GM21576 (cell line): Measurements from ENCODE around the gene SYNDIG1.

Source experiments
- ATAC-seq: cut with Tn5 transposase; IDR thresholded peaks from one replicate; pipeline ENCODE4 v1.9.1; 2021; ENCODE audit warnings: mild to moderate bottlenecking, moderate library complexity; ENCODE audit not compliant: unreplicated experiment

The SYNDIG1 gene

DNA sequence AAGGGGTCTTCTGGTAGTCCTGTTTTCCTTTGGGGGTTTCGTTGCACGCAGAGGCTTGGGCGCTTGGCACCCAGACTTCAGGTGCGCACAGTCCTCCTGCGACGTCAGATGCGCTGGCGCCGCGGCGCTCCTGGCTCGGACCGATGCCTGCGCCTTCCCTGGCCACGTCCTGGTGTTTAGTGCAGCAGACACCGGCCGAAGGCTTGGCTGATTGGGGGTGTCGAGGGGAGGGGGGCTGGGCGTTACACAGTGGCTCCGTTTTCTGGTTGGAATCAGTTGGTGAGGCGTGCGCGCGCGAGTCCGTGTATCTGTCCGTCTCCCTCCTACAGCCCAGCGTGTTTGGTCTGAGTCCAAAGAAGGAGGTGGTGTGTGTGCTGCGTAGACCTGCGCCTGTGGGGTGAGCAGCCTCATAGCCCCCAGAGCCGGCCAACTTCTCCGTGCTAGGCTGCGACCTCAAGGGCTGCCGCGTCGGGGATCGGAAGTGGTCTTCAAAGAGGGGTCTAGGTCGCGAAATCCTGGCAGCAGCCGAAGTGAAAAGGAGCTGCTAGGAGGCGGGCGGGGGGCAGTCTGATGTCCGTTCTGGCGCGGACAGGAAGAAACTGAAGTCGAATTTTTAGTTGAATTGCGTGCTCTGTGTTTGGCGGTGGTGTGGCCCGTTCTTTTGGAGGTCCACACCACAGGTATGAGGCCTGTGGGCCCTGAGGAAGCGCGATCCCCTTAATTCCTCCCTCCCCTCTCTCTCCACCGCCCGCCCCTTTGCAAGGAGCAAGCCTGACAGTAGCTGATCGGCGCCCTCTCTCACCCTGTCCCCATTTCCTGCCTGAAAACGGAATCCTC is 1.5 kb downstream of the SYNDIG1 start:
- ATAC-seq = no peak

DNA sequence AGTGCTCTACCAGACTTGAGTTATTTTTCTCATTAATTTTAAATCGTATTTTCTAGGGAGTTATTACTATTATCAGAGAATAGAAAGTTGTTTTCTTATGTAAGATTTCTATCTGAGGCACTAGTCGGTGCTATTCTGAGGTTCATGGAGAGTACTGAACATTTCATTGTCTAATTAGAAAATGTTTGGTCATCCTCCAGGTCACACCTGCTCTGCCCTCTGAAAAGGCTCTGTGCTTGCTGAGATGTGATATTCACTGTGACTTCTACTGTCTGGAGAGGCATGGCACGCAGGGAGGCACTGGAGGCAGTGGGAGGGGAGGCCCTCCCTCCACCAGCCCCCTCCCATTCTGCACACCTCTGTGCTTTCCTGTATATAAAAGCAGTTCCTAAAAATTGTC is 3.0 kb downstream of the SYNDIG1 start:
- ATAC-seq = no peak

DNA sequence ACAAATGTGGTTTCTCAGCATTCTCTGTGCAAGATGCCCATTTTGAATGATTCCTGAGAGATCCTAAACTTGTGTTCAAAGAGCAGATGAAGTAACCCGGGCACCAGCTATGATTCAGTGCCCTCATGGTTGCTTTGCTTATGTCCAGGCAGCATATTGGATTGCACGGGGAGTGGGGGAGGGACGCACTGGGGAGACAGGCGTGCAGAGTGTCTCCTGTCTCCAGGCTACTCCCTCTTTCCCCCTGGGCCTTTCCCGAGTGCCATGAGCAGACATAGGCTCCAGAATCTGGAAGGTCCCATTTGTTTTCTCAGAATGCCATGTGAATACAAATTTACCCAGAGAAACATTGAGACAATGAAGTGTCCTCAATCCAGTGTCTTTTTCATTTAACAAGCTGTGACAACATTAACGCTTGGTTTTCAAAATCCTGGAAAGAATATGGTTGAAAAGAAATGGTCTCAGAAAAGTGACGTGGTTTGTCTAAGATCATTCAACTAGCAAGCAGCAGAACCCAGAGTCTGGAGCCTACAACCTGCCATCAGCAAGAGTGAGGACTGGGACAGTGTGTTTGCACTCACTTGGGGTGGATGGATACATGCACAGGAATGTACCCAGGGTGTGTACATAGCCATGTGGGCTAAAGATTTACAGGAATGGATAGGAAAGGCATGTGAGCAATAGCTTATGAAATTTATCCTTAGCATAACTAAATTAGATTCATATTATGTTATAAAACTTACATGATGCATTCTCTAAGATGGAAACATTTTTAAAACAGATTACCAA is 4.2 kb downstream of the SYNDIG1 start:
- ATAC-seq = no peak

DNA sequence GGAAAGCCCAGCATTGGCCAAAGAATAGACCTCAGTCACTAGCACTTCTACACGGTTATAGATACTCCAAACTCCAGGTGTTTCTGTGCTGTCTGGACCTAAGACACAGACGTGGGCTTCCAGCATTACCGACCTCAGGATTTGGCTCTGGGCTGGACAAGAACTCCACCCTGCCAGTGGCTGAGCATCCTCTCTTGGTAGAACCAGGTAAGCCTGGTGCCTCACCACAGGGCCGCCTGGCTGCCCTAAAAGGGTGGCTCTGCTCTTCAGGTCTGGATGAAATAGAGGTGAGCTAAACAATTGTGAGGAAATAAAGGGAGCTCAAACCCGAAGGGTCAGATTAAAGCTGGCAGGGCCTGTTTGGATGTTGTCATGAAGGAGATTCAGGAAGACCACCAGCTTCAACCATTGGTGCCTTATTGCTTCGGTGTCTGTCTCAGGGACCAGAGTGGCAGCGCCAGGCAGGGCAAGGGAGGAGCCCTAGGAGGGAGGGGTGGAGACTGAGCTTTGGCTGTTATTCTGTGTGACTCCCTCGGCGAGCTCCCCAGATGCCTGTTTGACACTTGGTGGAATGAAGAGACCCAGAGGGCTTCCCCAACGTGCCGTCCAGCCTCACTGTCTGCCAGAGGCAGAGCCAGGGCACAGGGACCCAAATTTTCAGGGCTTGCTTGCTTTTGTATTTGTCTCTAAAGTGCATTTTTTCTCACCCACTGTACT is 8.6 kb downstream of the SYNDIG1 start:
- no peak for ATAC-seq

DNA sequence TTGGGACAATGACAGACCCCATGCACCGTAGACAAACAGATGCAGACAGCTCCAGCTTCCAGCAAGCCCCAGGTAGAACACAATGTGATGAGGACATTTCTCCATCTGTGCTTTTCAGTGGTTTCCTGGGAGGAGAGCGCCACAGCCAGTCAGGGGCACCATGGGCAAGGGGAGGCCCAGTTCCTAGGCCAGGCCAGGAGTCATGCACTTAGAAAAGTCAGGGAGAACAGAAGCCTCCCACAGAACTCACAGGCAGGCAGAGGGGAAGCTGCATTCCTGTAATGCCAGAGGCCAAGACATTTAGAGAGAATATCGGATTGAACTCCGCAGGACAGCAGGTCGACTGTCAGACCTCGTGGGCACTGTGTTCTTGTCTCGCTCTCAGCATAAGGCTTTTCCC is 9.2 kb downstream of the SYNDIG1 start:
- ATAC-seq = no peak

DNA sequence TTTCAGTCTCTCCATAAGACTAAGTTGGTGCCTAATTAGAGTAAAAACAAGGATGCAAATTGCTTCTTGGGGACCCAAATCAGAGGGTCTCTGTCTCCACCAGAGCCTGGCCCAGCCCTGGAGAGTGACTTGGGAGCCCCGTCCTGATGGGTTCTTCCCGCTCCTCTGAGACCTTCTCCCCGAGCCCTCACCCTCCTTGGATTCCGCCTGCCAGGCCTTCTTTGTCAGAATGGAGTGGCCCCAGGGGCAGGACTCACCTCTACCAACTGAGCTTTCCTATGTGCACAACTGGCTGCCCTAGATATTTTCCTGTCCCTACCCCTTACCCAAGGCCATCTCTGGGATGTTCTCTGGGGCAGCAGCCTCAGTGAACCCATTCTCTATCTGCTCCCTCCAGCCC is 9.7 kb downstream of the SYNDIG1 start:
- ATAC-seq = no peak

DNA sequence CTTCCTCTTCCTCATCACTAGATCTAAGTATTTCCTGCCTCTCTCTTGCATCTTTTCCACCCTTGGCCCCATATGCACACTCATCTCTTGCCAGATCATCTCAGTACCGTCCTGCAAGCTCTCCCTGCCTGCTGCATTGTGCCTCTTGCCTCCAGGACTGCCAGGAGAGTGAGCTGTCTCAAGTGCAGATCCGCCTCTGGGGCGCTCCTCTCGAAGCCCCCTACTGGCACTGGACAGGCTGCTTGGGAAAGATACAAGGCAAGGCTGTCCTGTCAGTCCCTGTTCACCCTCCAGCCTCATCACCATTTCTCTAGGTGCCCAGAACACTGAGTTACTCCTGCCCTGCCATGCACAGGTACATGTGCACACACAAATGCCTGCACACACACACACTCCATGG is 10.2 kb downstream of the SYNDIG1 start:
- no peak for ATAC-seq

DNA sequence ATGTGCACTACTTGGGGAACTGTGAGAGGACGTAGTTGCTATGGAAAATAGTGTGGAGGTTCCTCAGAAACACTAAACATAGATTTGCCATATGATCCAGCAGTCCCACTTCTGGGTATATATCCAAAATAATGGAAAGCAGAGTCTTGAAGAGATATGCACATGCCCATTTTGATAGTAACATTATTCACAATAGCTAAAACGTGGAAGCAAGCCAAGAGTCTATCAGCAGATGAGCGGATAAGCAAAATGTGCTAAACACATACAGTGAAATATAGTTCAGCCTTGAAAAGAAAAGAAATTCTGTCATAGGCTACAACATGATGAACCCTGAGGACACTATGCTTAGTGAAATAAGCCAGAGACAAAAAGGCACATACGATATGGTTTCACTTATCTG is 11.1 kb downstream of the SYNDIG1 start:
- ATAC-seq = no peak

DNA sequence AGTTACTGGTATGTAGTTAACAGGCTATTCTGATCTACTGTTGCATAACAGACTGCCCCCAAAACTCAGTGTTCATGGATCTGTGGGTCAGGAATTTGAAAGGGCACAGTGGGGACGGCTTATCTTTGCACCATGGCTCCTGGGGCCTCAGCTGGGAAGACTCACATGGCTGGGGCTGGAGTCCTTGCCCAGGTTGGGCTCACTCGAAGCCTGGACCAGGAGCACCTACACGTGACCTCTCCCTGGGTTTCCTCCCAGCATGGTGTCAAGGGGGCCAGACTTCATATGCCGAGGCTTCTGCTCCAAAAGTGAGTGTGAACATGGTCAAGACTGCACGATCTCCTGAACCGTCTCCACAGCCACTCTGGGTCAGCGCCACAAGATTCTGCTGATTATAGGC is 11.7 kb downstream of the SYNDIG1 start:
- no peak for ATAC-seq

DNA sequence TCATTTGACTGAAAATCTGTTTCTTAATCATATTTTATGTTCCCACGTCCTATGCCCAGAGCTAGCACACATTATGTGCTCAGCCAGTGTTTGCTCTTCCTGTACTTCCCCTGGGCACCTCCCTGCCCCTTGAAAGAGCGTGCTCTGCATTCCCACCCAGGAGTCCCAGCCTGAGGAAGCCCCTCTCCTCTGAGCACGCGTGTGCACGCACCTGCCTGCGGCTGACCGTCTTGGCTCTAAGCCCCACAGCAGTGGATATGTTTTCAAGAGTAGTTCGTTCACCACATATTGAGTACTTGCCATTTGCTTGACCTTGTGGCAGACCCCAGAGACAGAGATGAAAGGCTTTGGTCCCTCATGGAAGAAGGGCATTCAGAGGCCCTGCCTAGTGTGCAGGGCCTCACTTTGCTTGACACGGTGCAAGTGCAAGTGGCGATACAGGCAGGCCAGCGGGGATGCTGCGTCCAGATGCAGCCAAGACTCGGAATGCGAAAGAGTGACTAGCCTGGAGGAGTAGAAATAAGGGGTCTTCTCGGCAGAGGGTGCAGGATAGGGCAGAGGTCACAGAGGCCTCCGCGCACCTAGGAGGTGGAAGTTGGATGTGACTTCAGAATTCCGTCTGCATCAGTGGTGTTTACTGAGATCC is 14.1 kb downstream of the SYNDIG1 start:
- ATAC-seq = no peak

DNA sequence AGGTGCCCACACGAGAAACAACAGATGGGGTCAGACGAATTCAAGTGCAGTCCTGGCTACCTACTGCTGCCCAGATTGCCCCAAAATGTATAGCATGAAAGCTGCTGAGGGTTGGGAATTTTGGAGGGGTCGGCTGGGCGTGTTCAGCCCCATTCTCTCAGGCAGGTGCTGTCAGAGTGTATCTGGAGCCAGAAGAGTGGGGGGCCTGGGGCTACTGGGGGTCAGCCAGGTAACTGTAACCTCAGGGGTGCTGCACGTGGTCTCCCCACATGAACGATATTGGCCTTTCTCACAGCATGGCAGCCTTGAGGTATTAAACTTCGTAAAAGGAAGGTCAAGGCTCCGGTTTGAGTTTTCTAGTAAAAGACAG is 14.6 kb downstream of the SYNDIG1 start:
- ATAC-seq = no peak

DNA sequence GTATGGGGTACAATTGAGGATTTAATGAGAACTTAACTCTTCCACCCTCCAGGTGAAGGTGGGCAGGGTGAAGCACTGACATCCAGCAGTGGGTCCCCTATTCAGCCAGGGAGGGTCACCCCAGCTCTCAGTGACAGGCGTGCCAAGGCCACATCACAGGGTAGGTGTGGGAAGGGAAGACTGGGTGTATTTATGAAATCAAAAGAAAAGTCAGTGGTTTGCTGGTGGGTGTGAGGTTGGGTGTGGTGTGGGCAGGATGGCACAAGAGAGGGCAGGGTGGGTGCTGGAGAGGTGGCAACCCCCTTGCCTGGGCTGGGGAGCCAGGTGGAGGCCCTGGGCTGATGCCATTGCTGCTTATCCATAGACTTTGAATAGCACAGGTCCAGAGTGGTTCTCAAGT is 16.6 kb downstream of the SYNDIG1 start:
- ATAC-seq = no peak

DNA sequence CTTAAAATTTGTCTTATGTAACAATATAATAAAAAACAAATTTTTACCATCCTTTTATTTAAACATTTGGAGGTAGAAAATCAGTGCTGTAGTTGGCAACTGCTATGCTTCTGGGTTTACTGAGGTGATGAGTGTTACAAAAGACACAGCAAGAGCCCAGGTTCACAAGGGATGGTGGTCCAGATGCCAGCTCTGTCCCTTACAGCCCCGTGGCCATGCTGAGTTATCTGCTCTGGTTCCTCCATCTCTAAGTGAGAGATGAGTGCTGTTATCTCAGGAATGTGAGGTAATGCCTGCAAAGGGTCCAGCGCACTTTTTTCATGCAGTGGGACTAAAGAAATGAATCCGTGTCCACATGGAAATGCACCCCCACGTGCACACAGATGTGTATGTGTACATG is 17.8 kb downstream of the SYNDIG1 start:
- ATAC-seq = no peak

DNA sequence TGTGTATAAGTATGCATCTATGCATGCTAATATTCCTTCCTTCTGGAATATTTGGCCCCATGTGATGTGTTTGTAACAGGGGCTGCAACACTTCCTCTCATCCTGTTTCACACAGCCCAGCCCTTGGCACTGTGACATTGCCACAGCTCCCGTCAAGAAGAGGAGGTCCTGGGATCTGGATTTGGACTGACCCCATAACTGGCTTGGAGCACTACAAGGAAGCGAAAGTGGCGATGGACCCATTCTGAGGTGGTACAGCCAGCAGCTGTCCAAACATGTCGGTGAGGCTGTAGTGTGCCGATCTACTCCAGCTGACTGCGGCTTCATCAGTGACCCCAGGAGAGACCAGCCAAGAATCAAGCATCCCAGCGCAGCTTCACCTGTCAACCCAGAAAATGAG is 18.2 kb downstream of the SYNDIG1 start:
- no peak for ATAC-seq

DNA sequence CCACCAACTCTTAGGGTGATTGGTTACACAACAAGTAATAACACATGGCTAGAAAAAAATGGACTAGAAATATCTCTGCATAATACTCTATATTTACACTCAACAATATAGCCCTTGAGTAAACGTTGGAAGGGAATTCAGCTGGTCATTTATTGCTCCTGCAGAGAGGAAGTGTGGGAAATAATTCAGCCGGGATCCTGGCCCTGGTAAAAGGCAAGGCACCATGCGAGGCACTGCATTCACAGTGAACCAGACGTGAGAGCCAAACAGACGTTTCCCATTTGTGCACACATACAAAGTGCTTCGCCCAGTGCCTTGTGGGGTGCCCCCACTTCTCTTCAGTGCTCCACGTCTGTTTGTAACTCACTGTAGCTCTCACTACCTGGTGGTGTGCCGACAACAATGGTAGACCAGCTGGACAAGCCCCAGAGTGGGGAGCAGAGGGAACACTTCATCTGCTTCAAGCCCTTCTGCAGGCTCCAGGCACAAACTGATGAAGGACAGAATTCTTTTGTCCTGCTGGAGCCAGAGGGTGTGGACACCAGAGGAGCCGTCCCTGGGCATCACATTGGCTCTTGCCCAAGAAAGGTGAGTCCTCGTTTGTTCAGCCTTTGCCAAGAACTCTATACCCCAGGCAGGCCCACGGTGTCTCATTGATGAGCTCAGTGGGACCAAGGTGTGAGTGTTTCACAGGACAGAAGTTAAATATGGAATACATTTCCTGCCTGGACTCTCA is 18.8 kb downstream of the SYNDIG1 start:
- no peak for ATAC-seq

DNA sequence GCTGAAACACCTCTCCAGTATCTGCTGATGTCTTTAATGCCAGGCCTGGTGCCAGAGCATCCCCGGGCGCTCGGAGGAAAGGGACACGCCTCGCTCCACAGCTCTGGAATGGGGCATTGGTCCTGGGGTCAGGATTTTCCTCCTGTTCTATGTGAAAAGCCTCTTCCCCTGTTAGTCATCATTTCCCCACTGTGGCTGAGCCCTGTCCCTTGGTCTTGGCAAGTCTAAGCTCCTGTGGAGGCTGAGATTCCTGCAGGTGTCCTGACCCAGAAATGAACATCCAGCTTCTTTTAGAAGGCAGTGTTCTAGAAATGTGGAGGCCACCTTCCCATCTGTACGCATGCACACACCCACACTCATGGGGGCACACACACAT is 19.4 kb downstream of the SYNDIG1 start:
- no peak for ATAC-seq

DNA sequence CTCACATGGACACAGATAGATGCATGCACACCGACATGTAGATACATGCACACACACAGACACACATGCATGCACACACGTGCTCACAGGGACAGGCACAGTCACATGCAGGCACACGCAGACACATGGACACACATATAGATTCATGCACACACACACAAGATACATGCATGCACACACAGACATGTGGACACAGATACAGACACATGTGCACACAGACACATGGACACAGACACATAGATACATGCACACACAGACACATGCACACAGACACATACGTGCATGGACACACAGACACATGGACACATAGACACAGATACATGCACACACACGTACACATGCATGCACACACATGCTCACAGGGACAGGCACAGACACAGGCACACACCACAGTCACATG is 19.8 kb downstream of the SYNDIG1 start:
- no peak for ATAC-seq

DNA sequence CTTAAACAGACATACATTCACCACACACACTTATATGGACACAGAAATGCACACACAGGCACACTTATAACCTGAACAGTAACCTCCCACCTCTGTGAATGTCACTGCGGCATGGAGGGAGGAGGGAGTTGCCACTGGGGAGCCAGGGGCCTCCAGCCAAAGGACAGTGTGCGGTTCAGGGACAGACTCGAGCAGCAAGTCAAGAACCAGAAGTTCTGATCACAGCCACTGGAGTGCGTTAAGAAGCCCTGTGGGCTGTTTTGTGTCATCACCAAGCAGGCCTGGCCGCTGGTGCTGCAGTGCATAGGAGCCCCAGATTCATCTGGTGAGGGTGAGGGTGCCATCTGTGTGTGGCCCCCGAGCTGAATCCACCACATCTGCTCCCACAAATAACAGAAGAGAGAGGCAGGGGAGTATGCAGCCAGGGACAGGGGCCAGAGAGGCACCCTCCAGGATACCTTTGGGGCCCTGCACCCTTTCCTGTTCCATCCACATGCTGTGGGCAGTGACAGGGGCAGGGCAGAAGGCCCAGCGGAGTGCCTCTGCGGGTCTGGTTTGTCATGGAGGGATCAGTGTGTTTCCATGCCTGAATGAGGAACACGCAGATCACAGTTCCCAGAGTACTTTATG is 20.3 kb downstream of the SYNDIG1 start:
- no peak for ATAC-seq

DNA sequence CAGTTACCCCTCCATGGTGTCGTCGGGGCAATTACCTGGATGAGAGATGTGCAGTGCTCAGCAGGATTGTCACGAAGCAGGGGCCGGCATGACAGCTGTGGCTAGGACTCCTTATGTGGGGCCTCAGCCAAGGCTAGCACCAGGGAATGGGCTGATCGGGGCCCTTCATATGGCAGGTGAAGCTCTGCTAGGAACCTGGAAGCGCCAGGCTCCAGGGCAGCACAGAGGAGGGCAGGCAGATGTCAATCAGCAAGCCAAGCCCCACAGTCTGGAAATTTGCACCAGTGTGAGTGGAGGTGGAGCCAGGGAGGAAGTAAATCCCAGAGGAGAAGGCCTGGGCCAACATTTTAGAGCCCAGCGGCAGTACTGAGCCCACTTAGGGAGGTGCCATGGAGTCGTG is 21.2 kb downstream of the SYNDIG1 start:
- no peak for ATAC-seq

DNA sequence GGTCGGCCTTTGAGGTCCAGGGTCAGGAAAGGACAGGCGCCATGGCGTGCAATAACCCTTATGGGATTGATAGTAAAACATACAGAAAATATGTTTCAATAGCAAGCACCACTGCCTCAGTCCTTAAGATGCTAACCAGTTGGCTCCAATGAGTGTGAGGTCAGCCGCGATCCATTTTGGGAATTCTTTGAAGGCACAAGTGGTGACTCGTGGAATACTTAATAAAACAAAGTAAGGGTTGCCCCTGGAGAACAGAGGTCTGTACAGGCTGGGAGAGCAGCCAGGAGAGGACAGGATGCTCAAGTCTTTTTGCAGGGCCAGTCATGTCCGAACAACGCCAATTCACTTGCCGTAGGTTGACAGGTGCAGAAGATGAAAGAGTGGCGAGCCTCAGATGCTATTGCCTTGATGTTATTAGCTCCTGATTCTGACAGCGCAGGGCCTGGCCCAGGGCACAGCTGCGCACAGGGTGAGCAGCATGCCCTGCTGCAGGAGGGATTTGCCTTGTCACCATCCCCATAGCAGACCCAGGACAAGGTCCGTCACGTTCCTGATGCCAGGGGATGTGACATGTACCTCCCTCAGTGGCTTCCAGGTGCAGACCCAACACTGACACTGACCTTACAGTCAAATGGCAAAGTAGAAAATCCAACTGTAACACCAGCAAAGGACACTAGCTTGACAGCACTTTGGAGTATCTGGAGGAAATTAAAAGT is 21.8 kb downstream of the SYNDIG1 start:
- no peak for ATAC-seq
